ENCODE data around the gene FBP2.

DNA sequence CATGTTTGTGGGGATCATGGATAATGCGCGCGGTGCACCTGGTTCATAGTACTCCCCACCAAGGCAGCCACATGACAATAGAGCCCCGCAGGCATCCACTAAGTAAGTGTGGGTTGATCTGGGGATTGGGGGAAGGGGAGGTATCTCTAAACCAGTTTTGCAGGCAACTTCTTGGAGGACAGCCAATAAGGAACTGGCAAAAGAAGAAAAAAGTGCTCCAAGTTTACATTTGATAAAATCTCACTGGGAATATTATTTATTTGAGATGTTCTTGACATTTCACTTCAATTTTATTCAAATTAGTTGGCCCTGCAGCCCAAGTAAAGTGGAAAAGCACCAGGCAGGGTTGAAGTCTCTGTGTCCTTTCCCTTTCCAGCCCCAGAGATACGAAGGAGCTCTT lies 37.2 kb upstream of the FBP2 start:
- TF ChIP-seq EP300 (IDR thresholded peaks at IDR 0.05; ENCODE audit: borderline replicate concordance in 1 of 2, low read depth in 1 of 2, low read length in 1 of 2) (no peak), RFX5 (IDR thresholded peaks at IDR 0.05; ENCODE audit: low read length) (no peak), SMC3 (IDR thresholded peaks at IDR 0.05; ENCODE audit: low read depth, low read length) (no peak), RCOR1 (IDR thresholded peaks at IDR 0.05; ENCODE audit: low read length) (no peak), NRF1 (IDR thresholded peaks at IDR 0.05; ENCODE audit: low read depth, low read length) (no peak)
- TF ChIP-seq, protein P1, sequence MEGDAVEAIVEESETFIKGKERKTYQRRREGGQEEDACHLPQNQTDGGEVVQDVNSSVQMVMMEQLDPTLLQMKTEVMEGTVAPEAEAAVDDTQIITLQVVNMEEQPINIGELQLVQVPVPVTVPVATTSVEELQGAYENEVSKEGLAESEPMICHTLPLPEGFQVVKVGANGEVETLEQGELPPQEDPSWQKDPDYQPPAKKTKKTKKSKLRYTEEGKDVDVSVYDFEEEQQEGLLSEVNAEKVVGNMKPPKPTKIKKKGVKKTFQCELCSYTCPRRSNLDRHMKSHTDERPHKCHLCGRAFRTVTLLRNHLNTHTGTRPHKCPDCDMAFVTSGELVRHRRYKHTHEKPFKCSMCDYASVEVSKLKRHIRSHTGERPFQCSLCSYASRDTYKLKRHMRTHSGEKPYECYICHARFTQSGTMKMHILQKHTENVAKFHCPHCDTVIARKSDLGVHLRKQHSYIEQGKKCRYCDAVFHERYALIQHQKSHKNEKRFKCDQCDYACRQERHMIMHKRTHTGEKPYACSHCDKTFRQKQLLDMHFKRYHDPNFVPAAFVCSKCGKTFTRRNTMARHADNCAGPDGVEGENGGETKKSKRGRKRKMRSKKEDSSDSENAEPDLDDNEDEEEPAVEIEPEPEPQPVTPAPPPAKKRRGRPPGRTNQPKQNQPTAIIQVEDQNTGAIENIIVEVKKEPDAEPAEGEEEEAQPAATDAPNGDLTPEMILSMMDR (IDR thresholded peaks at IDR 0.05) = no peak
